T-cell (primary cell): ENCODE results near the gene MAMDC4. TPM values are rescaled to one million over a fixed set of nuclear protein-coding genes. Genes with fewer than 3 reads are reported as not detected.

ENCODE experiments used
- ATAC-seq, 4 experiments: fragments of 200-7000 bp in 3 of 4; fragments of 150-1000 bp in 1 of 4; cut with Tn5 transposase; replicated peaks in 1 of 4; 1 replicate in 3 of 4; 2 replicates in 1 of 4; pipeline ENCODE4 v1.10.0; 2021; ENCODE audit warnings: moderate library complexity in 3 of 4, mild to moderate bottlenecking in 2 of 4, moderate number of reproducible peaks in 1 of 4
- CTCF ChIA-PET, 2 donors: fragments of 300-600 bp; sonication (Branson Sonifier 250); formaldehyde crosslinking; loops; one replicate each; lab custom pipeline; 2022; ENCODE audit warnings: antibody characterized with exemption in 2 of 2; lab: Charles Lee
- POLR2A ChIA-PET, 2 donors: fragments of 300-600 bp; sonication (Branson Sonifier 250); formaldehyde crosslinking; loops; one replicate each; lab custom pipeline; 2022; ENCODE audit warnings: antibody characterized with exemption in 2 of 2; lab: Charles Lee
- DNase-seq, 35 experiments: peaks; one replicate each; pipeline versions ENCODE4 v3.0.0 to v3.0.0-alpha.2; 2013 to 2023
- H3K27ac ChIP-seq: one replicate; pipeline ENCODE4 v1.5.1; 2013; ENCODE audit warnings: low read length
- H3K27me3 ChIP-seq, 2 experiments: replicated peaks in 1 of 2; 1 replicate in 1 of 2; 2 replicates in 1 of 2; pipeline versions ENCODE4 v1.6.1 to v1.7.0; 2013; ENCODE audit warnings: low read length in 1 of 2, mixed read lengths in 1 of 2; ENCODE audit not compliant: control insufficient read depth in 2 of 2, insufficient read depth in 2 of 2; ENCODE audit errors: extremely low read depth in 1 of 2
- H3K36me3 ChIP-seq, 2 donors: 1 replicate in 1 of 2; 2 replicates in 1 of 2; pipeline versions ENCODE4 v1.6.1 to v1.7.0; 2013; ENCODE audit warnings: low read length in 1 of 2; ENCODE audit not compliant: control insufficient read depth in 2 of 2, insufficient read depth in 1 of 2; ENCODE audit errors: extremely low read depth in 1 of 2
- H3K4me1 ChIP-seq, 2 experiments: 1 replicate in 1 of 2; 2 replicates in 1 of 2; pipeline versions ENCODE4 v1.6.1 to v1.7.0; 2013; ENCODE audit warnings: low read length in 2 of 2, mixed read lengths in 1 of 2; ENCODE audit not compliant: insufficient read depth in 2 of 2, control insufficient read depth in 1 of 2; ENCODE audit errors: extremely low read depth in 1 of 2
- H3K4me3 ChIP-seq, 2 donors: 1 replicate in 1 of 2; 2 replicates in 1 of 2; pipeline versions ENCODE4 v1.5.1 to v1.7.0; 2013; ENCODE audit warnings: mild to moderate bottlenecking in 2 of 2, low read length in 1 of 2, moderate library complexity in 1 of 2; ENCODE audit not compliant: control insufficient read depth in 1 of 2; ENCODE audit errors: extremely low read depth in 1 of 2
- H3K9me3 ChIP-seq: 2 replicates; pipeline ENCODE4 v1.7.0; 2013
- H3K27ac Mint-ChIP-seq, 2 donors: one replicate each; pipeline ENCODE4 v1.8.0; 2020 to 2021; ENCODE audit warnings: mild to moderate bottlenecking in 2 of 2, mixed read lengths in 2 of 2
- H3K27me3 Mint-ChIP-seq, 2 donors: one replicate each; pipeline ENCODE4 v1.8.0; 2021 to 2022; ENCODE audit warnings: mixed read lengths in 2 of 2
- H3K36me3 Mint-ChIP-seq: one replicate; pipeline ENCODE4 v1.8.0; 2021; ENCODE audit warnings: mixed read lengths
- H3K4me1 Mint-ChIP-seq, 3 donors: one replicate each; pipeline ENCODE4 v1.8.0; 2020 to 2022; ENCODE audit warnings: mixed read lengths in 3 of 3, mild to moderate bottlenecking in 1 of 3
- H3K4me3 Mint-ChIP-seq, 3 donors: one replicate each; pipeline ENCODE4 v1.8.0; 2020 to 2022; ENCODE audit warnings: mild to moderate bottlenecking in 3 of 3, mixed read lengths in 3 of 3, moderate library complexity in 3 of 3
- H3K9me3 Mint-ChIP-seq, 3 donors: one replicate each; pipeline ENCODE4 v1.8.0; 2020 to 2022; ENCODE audit warnings: mixed read lengths in 3 of 3
- WGBS: methylation state at CpG from one replicate; pipeline ENCODE4 v1.1.5; 2013; ENCODE audit warnings: missing lambda C conversion rate; ENCODE audit not compliant: insufficient coverage; 5-methylcytosine and 5-hydroxymethylcytosine counted together
- total RNA-seq, 35 experiments: library from RNA in 6 of 35; stranded (reverse) in 6 of 35; fragments of 120-200 nt in 1 of 35; gene quantifications; one replicate each; pipeline versions ENCODE4 v1.2.1 to v1.2.4 and lab custom pipeline; 2013 to 2026

The MAMDC4 gene
- total RNA-seq, 5 donors from 2014 or later (not counting 1 experiment from before 2014, with no cell fraction given) = 3.0 to 10.7 (median 7.1) TPM

GRCh38 chr9:136806067-136806466, 46.1 kb upstream of the MAMDC4 start:
- peaks cover 0 to 8% of the 10 kb centered on the region in 2 donors for H3K36me3 ChIP-seq
- Mint-ChIP-seq H3K9me3 (no peaks in the 10 kb centered on the region), H3K27me3 (no peaks in the 10 kb centered on the region), H3K36me3 (peaks cover 7% of the 10 kb centered on the region), H3K4me1 (peaks cover 33 to 42% (median 40%) of the 10 kb centered on the region in 3 donors), H3K4me3 (peak overlapping the region; percentile 83 to 87 (median 85)), H3K27ac (peak overlapping the region; percentile 89 to 90)
- peaks cover 12 to 42% of the 10 kb centered on the region in 2 experiments for H3K4me1 ChIP-seq
- ChIA-PET CTCF (no interaction called here), POLR2A (no interaction called here)
- H3K9me3 ChIP-seq = no peaks in the 10 kb centered on the region
- ATAC-seq (no peak), DNase-seq (no peak)
- WGBS = 95% methylated on average over 9 of the region's 10 CpGs
- no peak overlapping the region for H3K4me3 ChIP-seq
- peaks cover 0 to 9% of the 10 kb centered on the region in 2 experiments for H3K27me3 ChIP-seq
- no peak overlapping the region for H3K27ac ChIP-seq

- no peaks in the 10 kb centered on the region for H3K9me3 ChIP-seq
- H3K4me3 ChIP-seq = peak overlapping the region; percentile 69 to 82
- no peak for ATAC-seq
- peaks cover 0 to 8% of the 10 kb centered on the region in 2 donors for H3K36me3 ChIP-seq
- peaks cover 8% of the 10 kb centered on the region for H3K36me3 Mint-ChIP-seq
- peaks cover 0 to 6% of the 10 kb centered on the region in 2 experiments for H3K27me3 ChIP-seq
- peak overlapping the region; percentile 83 to 87 (median 85) for H3K4me3 Mint-ChIP-seq
- H3K9me3 Mint-ChIP-seq = no peaks in the 10 kb centered on the region
- H3K27ac Mint-ChIP-seq = peak overlapping the region; percentile 89 to 90
- CTCF ChIA-PET = interaction anchor here in 1 of 2 donors (0.6 to 1.6 kb wide), 3 partner anchors 13 to 36 kb away, joined by 3 to 5 read pairs (median 4); partner anchors contain the start of gene TMEM141
- H3K4me1 Mint-ChIP-seq = peaks cover 33 to 43% (median 36%) of the 10 kb centered on the region in 3 donors
- 89% methylated on average over 25 of the region's 25 CpGs for WGBS
- H3K4me1 ChIP-seq = peaks cover 12 to 39% of the 10 kb centered on the region in 2 experiments
- DNase-seq = no peak
- no peaks in the 10 kb centered on the region for H3K27me3 Mint-ChIP-seq
- POLR2A ChIA-PET = no interaction called here
- peak overlapping the region; percentile 64 for H3K27ac ChIP-seq
These were observed 45.4 kb upstream of the MAMDC4 start for GRCh38 chr9:136806631-136807201.

GRCh38 chr9:136807281-136808074, 44.7 kb upstream of the MAMDC4 start, which contains the start of gene RABL6:
Gene RABL6, plus strand, starts transcription at chr9:136807948. Its CDS starts 249 bp downstream, at chr9:136808197.
- Mint-ChIP-seq H3K4me3 (peak within 1 kb of the TSS; percentile 83 to 87 (median 85)), H3K9me3 (no peaks in the 10 kb centered on the region), H3K36me3 (peaks cover 8% of the 10 kb centered on the region), H3K27ac (peak within 1 kb of the TSS; percentile 89 to 90), H3K27me3 (no peaks in the 10 kb centered on the region), H3K4me1 (peaks cover 34 to 43% (median 34%) of the 10 kb centered on the region in 3 donors)
- H3K27me3 ChIP-seq = peaks cover 0 to 1% of the 10 kb centered on the region in 2 experiments
- peak; percentile 57 to 92 (median 76) for DNase-seq
- ChIA-PET POLR2A (no interaction called here), CTCF (interaction anchor here in 1 of 2 donors (0.6 to 1.6 kb wide), 4 partner anchors 13 to 95 kb away, joined by 3 to 5 read pairs (median 4); partner anchors contain the start of gene TMEM141)
- H3K36me3 ChIP-seq = peaks cover 0 to 8% of the 10 kb centered on the region in 2 donors
- H3K4me3 ChIP-seq = peak within 1 kb of the TSS; percentile 69 to 82
- peaks cover 12 to 42% of the 10 kb centered on the region in 2 experiments for H3K4me1 ChIP-seq
- under 1% methylated on average over 93 of the region's 96 CpGs for WGBS
- ATAC-seq = peak; percentile 87 to 92 (median 88)
- H3K27ac ChIP-seq = peak within 1 kb of the TSS; percentile 64
- no peaks in the 10 kb centered on the region for H3K9me3 ChIP-seq

- Histone ChIP-seq H3K9me3 (no peaks in the 10 kb centered on the region), H3K4me1 (peaks cover 15 to 48% of the 10 kb centered on the region in 2 experiments), H3K36me3 (peaks cover 0 to 14% of the 10 kb centered on the region in 2 donors), H3K27ac (no peak overlapping the region), H3K27me3 (no peaks in the 10 kb centered on the region), H3K4me3 (peak overlapping the region; percentile 44 to 72)
- Mint-ChIP-seq H3K9me3 (no peaks in the 10 kb centered on the region), H3K27ac (peak overlapping the region in 1 of 2 donors; percentile 19), H3K27me3 (no peaks in the 10 kb centered on the region), H3K4me3 (peak overlapping the region; percentile 76 to 85 (median 85)), H3K4me1 (peaks cover 42 to 50% (median 42%) of the 10 kb centered on the region in 3 donors), H3K36me3 (peaks cover 12% of the 10 kb centered on the region)
- POLR2A ChIA-PET = no interaction called here
- under 1% methylated on average over 92 of the region's 93 CpGs for WGBS
- CTCF ChIA-PET = interaction anchor here in 1 of 2 donors (0.6 to 1.6 kb wide), 4 partner anchors 16 to 152 kb away, joined by 3 to 5 read pairs (median 4); no protein-coding TSS in a partner anchor
- DNase-seq = peak in 29 of 35 experiments; percentile 18 to 61 (median 38)
- ATAC-seq = peak; percentile 51 to 59 (median 54)
These were observed 43.9 kb upstream of the MAMDC4 start for GRCh38 chr9:136808075-136808805.

GRCh38 chr9:136808806-136809158, 43.4 kb upstream of the MAMDC4 start:
- POLR2A ChIA-PET = no interaction called here
- no peaks in the 10 kb centered on the region for H3K9me3 Mint-ChIP-seq
- Histone ChIP-seq H3K27ac (no peak overlapping the region), H3K27me3 (no peaks in the 10 kb centered on the region), H3K4me1 (peaks cover 15 to 48% of the 10 kb centered on the region in 2 experiments), H3K36me3 (peaks cover 0 to 14% of the 10 kb centered on the region in 2 donors), H3K4me3 (peak overlapping the region; percentile 44), H3K9me3 (no peaks in the 10 kb centered on the region)
- DNase-seq (no peak), ATAC-seq (no peak)
- CTCF ChIA-PET = interaction anchor here in 1 of 2 donors (0.6 to 0.7 kb wide), 2 partner anchors 16 to 151 kb away, joined by 3 to 4 read pairs; no protein-coding TSS in a partner anchor
- WGBS = 10% methylated on average over 8 of the region's 14 CpGs
- no peaks in the 10 kb centered on the region for H3K27me3 Mint-ChIP-seq
- H3K36me3 Mint-ChIP-seq = peaks cover 12% of the 10 kb centered on the region
- H3K4me3 Mint-ChIP-seq = peak overlapping the region; percentile 76 to 85 (median 84)
- peaks cover 47 to 53% (median 47%) of the 10 kb centered on the region in 3 donors for H3K4me1 Mint-ChIP-seq
- H3K27ac Mint-ChIP-seq = peak overlapping the region; percentile 19 to 39
